Measurements from ENCODE around the gene EMX1.
A peak's percentile ranks its signal among the peaks of the same experiment; 100 is the strongest.

EMX1 gene

DNA sequence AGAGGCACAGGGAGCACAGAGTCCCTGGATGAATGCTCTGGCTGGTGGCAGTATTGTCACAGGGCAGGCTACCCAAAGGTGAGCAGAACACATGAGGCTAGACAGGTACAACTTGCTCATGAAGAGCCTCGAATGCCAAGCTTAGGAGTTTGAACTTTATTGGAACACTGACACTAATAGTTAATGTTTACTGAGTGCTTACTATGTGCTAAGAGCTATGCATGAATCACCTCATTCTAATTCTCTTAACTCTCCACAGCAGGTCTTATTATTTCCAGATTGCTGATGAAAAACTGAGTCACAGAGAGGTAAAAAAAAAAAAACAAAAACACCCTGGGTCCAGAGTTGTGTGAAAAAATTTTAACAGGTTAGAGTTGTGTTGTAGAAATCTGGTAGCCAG lies 6.1 kb upstream of the EMX1 start:
- in situ Hi-C loops (cut with HindIII; ENCODE audit: low pct_unique_long_range_greater_than_20kb, low sequenced_read_pairs): no loop called here
- DNase-seq (ENCODE audit: low read depth in 1 of 2, low spot score in 1 of 2): no peak
- TF ChIP-seq JUND (IDR thresholded peaks at IDR 0.05; ENCODE audit: low read depth): no peak

DNA sequence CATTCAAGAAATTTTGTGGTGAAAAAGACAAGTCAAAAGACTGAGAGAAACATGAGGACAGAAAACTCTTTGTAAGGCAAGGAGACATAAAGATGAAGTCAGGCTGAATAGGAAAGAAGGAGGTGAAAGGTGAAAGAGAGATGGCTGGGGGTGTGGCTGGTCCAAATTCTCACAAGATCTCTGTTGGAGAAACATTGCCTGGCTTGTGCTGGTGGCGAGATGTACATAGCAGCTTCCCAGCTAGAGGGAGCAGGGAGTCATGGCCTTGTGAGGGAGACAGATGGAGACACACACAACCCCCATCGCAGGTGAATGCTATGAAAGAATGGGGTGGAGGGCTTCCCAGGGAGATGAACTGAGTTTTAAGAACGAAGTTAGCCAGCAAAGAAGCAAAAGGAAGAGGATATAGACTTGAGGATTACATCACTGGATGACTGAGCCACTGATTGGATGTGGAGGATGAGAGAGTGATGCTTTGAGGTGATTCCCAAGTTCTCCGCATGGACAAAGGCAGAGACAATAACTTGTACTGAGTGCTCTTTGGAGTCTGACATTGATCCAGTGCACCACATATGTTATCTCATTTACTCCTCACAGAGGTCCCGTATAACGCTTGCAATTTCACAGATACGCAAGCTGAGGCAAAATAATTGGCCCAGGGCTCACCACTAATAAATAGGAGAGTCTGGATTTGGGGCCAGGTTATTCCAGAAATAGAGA lies 3.7 kb upstream of the EMX1 start:
- DNase-seq (ENCODE audit: low read depth in 1 of 2, low spot score in 1 of 2): no peak
- TF ChIP-seq JUND (IDR thresholded peaks at IDR 0.05; ENCODE audit: low read depth): no peak
- in situ Hi-C loops (cut with HindIII; ENCODE audit: low pct_unique_long_range_greater_than_20kb, low sequenced_read_pairs): no loop called here

DNA sequence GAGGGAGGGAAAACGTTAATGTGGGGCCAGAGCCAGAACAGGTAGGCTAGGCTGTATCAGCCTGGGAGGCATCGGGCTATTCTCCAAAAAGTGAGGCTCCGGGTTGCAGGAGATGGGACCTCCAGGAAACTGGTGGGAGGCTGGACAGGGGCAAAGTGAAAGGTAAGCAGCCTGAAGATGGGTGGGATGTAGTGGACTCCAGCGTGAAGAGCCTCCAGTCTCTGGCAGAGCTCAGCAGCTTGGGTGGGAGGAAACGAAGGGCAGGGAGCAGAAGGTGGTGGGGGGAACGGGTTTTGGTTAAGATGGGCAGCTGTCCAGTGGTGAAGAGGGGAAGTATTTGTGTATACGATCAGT lies 3.1 kb upstream of the EMX1 start:
- TF ChIP-seq JUND (IDR thresholded peaks at IDR 0.05; ENCODE audit: low read depth): no peak
- in situ Hi-C loops (cut with HindIII; ENCODE audit: low pct_unique_long_range_greater_than_20kb, low sequenced_read_pairs): no loop called here
- DNase-seq (ENCODE audit: low read depth in 1 of 2, low spot score in 1 of 2): no peak

DNA sequence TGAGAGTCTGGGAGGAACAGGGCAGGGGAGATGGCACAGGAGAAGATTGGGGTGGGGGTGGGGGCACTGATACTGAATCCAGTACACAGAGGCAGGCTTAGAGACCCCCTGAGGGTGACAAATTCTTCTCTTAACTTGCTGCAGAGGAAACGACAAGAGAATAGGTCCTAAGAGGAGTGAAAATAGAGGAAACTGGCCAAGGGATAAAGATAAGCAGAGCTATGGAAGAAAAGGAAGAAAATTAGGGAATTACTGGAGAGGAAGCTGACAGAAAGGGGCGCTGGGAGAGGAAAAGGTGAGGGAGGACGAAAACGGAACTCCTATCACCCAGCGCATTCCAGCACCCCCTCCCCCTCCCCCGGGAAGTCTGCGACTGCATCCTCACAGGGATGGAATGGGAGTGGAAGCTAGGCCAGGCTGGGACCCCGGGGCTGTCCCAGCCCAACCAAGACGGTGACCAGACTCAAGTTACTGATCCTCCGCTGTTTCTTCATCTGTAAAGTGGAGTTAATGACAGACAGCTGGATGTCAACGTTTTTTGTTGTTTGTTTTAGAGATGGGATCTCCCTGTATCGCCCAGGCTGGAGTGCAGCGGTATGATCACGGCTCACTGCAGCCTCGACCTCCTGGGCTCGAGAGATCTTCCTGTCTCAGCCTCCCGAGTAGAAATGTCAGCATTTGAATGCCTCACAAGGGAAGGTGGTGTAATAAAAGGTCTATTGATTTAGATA lies 2.6 kb upstream of the EMX1 start:
- no peak for TF ChIP-seq JUND (IDR thresholded peaks at IDR 0.05; ENCODE audit: low read depth)
- in situ Hi-C loops (cut with HindIII; ENCODE audit: low pct_unique_long_range_greater_than_20kb, low sequenced_read_pairs): no loop called here
- no peak for DNase-seq (ENCODE audit: low read depth in 1 of 2, low spot score in 1 of 2)

DNA sequence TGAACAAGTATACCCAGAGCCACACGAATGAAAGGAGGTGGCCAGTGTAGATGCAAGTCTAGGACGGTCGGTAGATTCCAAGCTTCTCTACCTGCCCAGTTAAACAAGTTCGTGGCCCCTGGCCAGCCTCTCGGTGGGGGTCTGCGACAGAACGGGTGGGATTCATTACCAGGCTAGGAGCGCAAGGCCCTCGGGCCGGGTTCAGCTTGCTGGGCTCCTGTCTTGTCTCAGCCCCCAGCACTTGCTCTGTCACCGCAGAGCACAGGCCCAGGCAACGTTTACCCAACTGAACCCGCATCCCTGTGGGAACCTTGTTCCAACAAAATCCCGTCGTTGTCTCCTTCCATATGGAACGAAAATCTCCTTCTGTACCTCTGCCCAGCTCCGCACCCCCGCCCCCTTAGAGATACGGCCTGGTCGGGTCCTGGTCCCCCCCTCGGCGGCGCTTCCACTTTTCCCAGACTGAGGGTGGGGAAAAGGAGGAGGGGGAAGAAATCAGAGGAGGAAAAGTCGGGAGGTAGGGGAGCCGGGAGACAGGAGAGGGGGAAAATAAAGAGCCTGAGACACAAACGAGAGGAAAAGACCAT lies 1.9 kb upstream of the EMX1 start:
- no peak for DNase-seq (ENCODE audit: low read depth in 1 of 2, low spot score in 1 of 2)
- in situ Hi-C loops (cut with HindIII; ENCODE audit: low pct_unique_long_range_greater_than_20kb, low sequenced_read_pairs): no loop called here
- TF ChIP-seq JUND (IDR thresholded peaks at IDR 0.05; ENCODE audit: low read depth): no peak

DNA sequence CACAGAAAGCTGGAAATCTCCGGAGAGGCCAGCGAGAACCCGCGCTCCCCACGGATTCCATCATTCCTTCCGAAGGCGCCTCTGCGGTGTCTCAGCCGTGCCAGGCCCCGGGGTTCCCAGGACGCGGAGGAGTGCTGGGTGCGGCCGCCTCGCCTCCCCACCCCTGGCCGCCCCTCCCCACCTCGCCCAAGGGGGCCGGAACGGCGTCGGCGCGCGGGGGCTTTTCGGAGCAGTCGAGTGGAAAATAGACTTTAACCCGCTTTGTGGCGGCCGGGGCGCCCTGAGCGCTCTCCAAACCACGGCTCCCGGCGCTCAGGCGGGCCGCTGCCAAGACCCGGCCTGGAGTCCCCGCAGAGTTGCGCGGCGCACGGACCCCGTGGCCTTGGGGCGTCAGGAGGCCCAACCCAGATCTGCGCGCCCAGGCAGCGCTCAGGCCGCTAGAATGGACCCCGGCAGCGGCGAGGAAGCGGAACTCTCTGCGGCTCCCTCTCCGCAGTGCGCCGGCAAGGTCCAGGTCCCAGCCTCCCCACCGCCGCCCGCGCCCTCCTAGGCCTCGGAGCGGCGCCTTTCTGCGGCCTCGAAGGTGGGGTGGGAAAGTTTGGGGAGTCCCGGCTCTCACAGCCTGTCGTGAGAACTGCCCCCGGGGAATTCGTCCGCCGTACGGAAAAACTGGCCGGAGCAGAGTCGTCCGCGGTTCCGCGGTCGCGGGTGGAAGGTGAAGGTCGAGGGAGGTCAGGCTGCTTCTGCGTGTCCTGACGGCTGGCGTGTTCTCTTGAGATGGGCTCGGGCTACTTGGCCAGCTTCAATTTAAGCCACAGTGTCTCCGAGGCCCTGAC lies 1.2 kb upstream of the EMX1 start:
- no peak for TF ChIP-seq JUND (IDR thresholded peaks at IDR 0.05; ENCODE audit: low read depth)
- in situ Hi-C loops (cut with HindIII; ENCODE audit: low pct_unique_long_range_greater_than_20kb, low sequenced_read_pairs): no loop called here
- peak; percentile 63 to 77 for DNase-seq (ENCODE audit: low read depth in 1 of 2, low spot score in 1 of 2)

DNA sequence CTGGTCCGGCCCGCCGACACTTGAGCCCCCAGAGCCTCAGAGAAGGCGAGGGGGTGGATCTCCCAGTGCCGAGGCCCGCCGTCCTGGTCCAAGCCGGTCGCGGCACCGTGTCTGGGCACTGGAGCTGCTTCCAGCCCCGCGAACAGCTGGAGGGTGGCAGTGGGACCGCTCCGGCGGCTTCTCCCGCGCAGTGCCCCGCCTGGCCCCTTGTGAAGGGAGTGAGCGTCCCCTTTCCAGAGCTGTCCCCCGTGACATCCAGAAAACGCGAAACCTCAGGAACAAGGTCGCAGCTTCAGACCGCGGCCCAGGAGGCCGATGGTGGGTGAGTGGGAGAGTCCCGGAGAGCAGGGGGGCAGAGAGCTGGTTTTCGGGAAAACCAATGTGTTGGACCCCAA lies 579 bp upstream of the EMX1 start:
- DNase-seq (ENCODE audit: low read depth in 1 of 2, low spot score in 1 of 2): no peak
- in situ Hi-C loops (cut with HindIII; ENCODE audit: low pct_unique_long_range_greater_than_20kb, low sequenced_read_pairs): no loop called here
- TF ChIP-seq JUND (IDR thresholded peaks at IDR 0.05; ENCODE audit: low read depth): no peak

DNA sequence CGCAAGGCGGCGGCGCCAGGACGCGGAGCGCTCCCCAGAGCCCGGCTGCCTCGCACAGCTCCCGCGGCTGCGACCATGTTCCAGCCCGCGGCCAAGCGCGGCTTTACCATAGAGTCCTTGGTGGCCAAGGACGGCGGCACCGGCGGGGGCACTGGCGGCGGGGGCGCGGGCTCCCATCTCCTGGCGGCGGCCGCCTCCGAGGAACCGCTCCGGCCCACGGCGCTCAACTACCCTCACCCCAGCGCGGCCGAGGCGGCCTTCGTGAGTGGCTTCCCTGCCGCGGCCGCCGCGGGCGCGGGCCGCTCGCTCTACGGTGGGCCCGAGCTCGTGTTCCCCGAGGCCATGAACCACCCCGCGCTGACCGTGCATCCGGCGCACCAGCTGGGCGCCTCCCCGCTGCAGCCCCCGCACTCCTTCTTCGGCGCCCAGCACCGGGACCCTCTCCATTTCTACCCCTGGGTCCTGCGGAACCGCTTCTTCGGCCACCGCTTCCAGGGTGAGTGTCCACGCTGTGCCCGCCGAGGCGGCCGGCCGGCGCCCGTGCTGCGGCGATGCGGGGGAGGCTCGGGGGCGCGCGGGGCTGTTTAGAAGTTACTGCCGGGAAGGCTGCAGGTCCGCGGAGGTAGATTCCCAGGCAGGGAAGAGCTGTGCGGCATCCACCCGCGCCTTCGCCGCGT lies 696 bp downstream of the EMX1 start:
- in situ Hi-C loops (cut with HindIII; ENCODE audit: low pct_unique_long_range_greater_than_20kb, low sequenced_read_pairs): no loop called here
- DNase-seq (ENCODE audit: low read depth in 1 of 2, low spot score in 1 of 2): no peak
- no peak for TF ChIP-seq JUND (IDR thresholded peaks at IDR 0.05; ENCODE audit: low read depth)

DNA sequence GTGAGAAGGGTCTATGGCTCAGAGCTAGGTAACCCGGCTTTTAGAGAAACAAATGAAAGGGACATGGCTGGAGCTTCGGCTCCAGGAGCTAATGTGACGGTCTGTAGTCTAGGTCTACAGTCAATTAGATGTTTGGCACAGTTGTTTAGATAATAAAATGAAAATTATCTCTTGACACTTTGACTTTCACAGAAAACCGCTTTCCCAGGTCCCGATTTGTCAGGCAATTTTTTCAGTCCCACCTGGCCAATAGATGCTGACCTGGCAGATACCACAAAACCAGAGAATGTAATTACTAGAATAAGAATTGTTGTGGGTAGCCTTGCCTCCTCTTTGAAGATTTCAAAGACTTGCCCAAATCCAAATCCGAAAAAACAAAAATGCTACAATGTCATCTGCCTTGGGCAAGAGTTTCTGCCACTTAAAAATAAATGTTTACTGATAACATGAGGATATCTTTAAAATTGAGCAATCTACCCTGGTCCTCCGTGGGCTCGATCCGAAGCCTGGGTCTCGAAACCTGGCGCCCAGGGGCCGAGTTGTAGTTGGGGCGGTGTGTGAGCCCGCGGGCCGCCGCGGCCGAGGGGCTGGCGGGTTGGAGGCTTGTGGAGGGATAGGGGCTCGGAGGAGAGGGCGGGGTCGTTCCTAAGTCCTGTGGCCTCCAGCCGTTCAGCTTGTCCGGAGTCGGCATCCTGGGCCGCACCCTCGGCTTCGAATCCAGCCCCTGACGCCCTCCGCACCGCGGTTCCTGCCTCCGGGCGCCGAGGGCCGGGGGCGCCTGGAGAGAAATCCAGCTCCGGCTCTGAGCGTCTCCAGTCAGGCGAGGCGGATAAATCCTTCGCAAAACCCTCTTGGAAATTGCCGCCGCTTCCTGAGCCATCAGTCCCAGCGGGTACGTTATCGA lies 2.3 kb downstream of the EMX1 start:
- TF ChIP-seq JUND (IDR thresholded peaks at IDR 0.05; ENCODE audit: low read depth): no peak
- in situ Hi-C loops (cut with HindIII; ENCODE audit: low pct_unique_long_range_greater_than_20kb, low sequenced_read_pairs): no loop called here
- DNase-seq (ENCODE audit: low read depth in 1 of 2, low spot score in 1 of 2): no peak

DNA sequence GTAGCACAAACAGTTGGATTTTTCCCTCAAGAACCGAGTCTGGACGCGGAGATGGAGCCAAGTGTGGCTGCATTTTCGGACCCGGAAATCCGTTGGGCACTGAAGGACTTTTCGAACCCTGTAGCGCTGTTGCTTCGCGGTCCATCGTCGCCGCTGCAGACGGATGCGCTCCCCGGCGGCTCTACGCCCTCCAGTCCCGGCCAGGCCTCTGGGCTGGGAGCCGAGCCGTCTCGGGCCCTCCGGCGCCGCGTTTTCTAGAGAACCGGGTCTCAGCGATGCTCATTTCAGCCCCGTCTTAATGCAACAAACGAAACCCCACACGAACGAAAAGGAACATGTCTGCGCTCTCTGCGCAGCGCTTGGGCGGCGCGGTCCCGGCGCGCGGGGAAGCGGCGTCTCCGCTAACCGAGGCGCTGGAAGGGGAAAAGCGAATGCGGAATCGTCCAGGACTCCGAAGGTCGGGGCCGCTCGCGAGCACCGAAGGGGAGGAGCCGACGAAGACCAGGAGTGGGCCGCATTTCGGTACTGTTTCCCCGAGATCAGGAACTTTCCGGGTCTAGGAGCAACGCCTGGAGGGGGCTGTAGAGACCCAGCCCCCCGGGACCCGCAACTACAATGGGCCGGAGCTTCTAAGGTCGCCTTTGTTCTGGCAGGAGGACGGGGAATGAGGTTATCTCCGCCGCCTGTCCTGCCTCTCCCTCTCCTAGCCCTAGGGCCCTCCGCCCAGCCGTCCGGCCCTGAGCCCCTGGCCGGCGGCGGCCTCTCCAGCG lies 3.2 kb downstream of the EMX1 start:
- no peak for TF ChIP-seq JUND (IDR thresholded peaks at IDR 0.05; ENCODE audit: low read depth)
- DNase-seq (ENCODE audit: low read depth in 1 of 2, low spot score in 1 of 2): no peak
- in situ Hi-C loops (cut with HindIII; ENCODE audit: low pct_unique_long_range_greater_than_20kb, low sequenced_read_pairs): no loop called here

Measured in T47D (cell line).